Mesenchymal stem cell (in vitro differentiated cells and primary cell): Measurements from ENCODE around the gene OOSP3.
"Not testable (repeated sequence)": the region's sequence is repeated elsewhere in the genome, so short reads cannot be mapped to it uniquely, and the experiment has no call there.

ENCODE experiments used
- DNase-seq: peaks from one replicate; pipeline ENCODE4 v3.0.0-alpha.2; 2013
- H2AFZ ChIP-seq: one replicate; pipeline ENCODE4 v1.6.1; 2013; ENCODE audit warnings: low read depth, mild to moderate bottlenecking, control low read depth, inconsistent platforms, low read length, moderate library complexity
- H2AK5ac ChIP-seq: 2 replicates; pipeline ENCODE4 v1.6.1; 2013; ENCODE audit warnings: low read length, moderate library complexity, mild to moderate bottlenecking, inconsistent platforms; ENCODE audit not compliant: severe bottlenecking
- H2BK120ac ChIP-seq: one replicate; pipeline ENCODE4 v1.6.1; 2013; ENCODE audit warnings: low read depth, mild to moderate bottlenecking, inconsistent platforms, low read length, moderate library complexity
- H2BK12ac ChIP-seq, 2 experiments: one replicate each; pipeline ENCODE4 v1.6.1; 2013; ENCODE audit warnings: inconsistent platforms in 2 of 2, low read length in 2 of 2, mild to moderate bottlenecking in 2 of 2, moderate library complexity in 2 of 2, control low read depth in 1 of 2
- H2BK15ac ChIP-seq: one replicate; pipeline ENCODE4 v1.6.1; 2013; ENCODE audit warnings: mild to moderate bottlenecking, low read depth, inconsistent platforms; ENCODE audit not compliant: poor library complexity, severe bottlenecking
- H2BK5ac ChIP-seq: 2 replicates; pipeline ENCODE4 v1.6.1; 2013; ENCODE audit warnings: low read depth, mild to moderate bottlenecking, low read length, control low read depth, inconsistent platforms; ENCODE audit not compliant: poor library complexity, severe bottlenecking
- H3K14ac ChIP-seq, 2 experiments: one replicate each; pipeline ENCODE4 v1.6.1; 2013; ENCODE audit warnings: inconsistent platforms in 2 of 2, low read length in 2 of 2, control low read depth in 1 of 2, mild to moderate bottlenecking in 1 of 2, moderate library complexity in 1 of 2
- H3K18ac ChIP-seq, 2 experiments: one replicate each; pipeline ENCODE4 v1.6.1; 2013; ENCODE audit warnings: inconsistent platforms in 2 of 2, low read length in 2 of 2, control low read depth in 1 of 2, low read depth in 1 of 2, mild to moderate bottlenecking in 1 of 2
- H3K23ac ChIP-seq, 2 experiments: one replicate each; pipeline ENCODE4 v1.6.1; 2013; ENCODE audit warnings: inconsistent platforms in 2 of 2, low read length in 2 of 2, mild to moderate bottlenecking in 2 of 2, moderate library complexity in 2 of 2, control low read depth in 1 of 2
- H3K27ac ChIP-seq: 2 replicates; pipeline ENCODE4 v1.5.1; 2013; ENCODE audit warnings: mild to moderate bottlenecking, moderate library complexity, low read length, control low read depth, inconsistent platforms; ENCODE audit not compliant: poor library complexity, severe bottlenecking
- H3K27me3 ChIP-seq, 2 experiments: 2 replicates each; pipeline versions ENCODE4 v1.6.1 to v1.7.0; 2013; ENCODE audit warnings: low read length in 2 of 2, mild to moderate bottlenecking in 2 of 2, moderate library complexity in 2 of 2, control low read depth in 1 of 2, inconsistent platforms in 1 of 2; ENCODE audit not compliant: control insufficient read depth in 1 of 2, insufficient read depth in 1 of 2
- H3K36me3 ChIP-seq, 2 experiments: 2 replicates each; pipeline versions ENCODE4 v1.6.1 to v1.7.0; 2013; ENCODE audit warnings: low read length in 2 of 2, control low read depth in 1 of 2, inconsistent platforms in 1 of 2, low read depth in 1 of 2, mild to moderate bottlenecking in 1 of 2; ENCODE audit not compliant: insufficient read depth in 2 of 2, control insufficient read depth in 1 of 2
- H3K4ac ChIP-seq, 2 experiments: one replicate each; pipeline ENCODE4 v1.6.1; 2013; ENCODE audit warnings: inconsistent platforms in 2 of 2, low read length in 2 of 2, mild to moderate bottlenecking in 2 of 2, moderate library complexity in 2 of 2, control low read depth in 1 of 2, low read depth in 1 of 2
- H3K4me1 ChIP-seq: 2 replicates; pipeline ENCODE4 v1.6.1; 2013; ENCODE audit warnings: low read depth, low read length, control low read depth; ENCODE audit not compliant: control insufficient read depth, insufficient read depth
- H3K4me2 ChIP-seq: 2 replicates; pipeline ENCODE4 v1.6.1; 2013; ENCODE audit warnings: low read length, mild to moderate bottlenecking, inconsistent platforms; ENCODE audit not compliant: poor library complexity, severe bottlenecking
- H3K4me3 ChIP-seq, 2 experiments: 2 replicates each; pipeline versions ENCODE4 v1.5.1 to v1.7.0; 2013; ENCODE audit warnings: low read length in 2 of 2, mild to moderate bottlenecking in 2 of 2, control low read depth in 1 of 2, low read depth in 1 of 2; ENCODE audit not compliant: insufficient read depth in 1 of 2
- H3K79me1 ChIP-seq: replicated peaks from 2 replicates; pipeline ENCODE4 v1.6.1; 2013; ENCODE audit warnings: mild to moderate bottlenecking, control low read depth, low read length, inconsistent platforms; ENCODE audit not compliant: poor library complexity, severe bottlenecking
- H3K9ac ChIP-seq: 2 replicates; pipeline ENCODE4 v1.7.0; 2013; ENCODE audit warnings: mild to moderate bottlenecking, low read length, moderate library complexity
- H3K9me3 ChIP-seq: 2 replicates; pipeline ENCODE4 v1.7.0; 2013; ENCODE audit warnings: mild to moderate bottlenecking, low read length; ENCODE audit not compliant: control insufficient read depth
- H4K8ac ChIP-seq: one replicate; pipeline ENCODE4 v1.6.1; 2013; ENCODE audit warnings: inconsistent platforms, mild to moderate bottlenecking, low read length, moderate library complexity
- H4K91ac ChIP-seq: one replicate; pipeline ENCODE4 v1.6.1; 2013; ENCODE audit warnings: mild to moderate bottlenecking, low read length, inconsistent platforms
- WGBS: methylation state at CpG from one replicate; pipeline ENCODE4 v1.1.7; 2013; ENCODE audit warnings: mixed read lengths; 5-methylcytosine and 5-hydroxymethylcytosine counted together

OOSP3 gene

GRCh38 chr11:59851416-59851815, 27.2 kb upstream of the OOSP3 start:
- H3K36me3 ChIP-seq, result not testable (repeated sequence)

DNA sequence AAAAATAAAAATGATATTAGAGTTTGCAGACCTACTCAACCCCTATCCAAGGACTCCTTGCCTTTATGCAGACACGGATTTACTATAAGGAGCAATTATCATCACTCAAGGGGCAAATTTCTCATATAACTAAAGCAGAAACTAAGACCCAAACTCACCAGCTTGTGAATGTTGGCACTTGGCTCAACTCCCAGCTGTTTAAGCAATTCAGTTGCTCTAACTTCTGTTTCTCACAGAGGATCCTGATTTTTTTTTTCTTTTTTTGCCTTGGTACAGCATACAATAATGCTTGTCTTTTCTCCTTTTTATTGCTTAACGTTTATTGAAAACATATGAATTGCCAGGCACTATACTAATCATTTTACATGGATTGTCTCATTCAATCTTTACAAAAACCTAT, 23.7 kb upstream of the OOSP3 start:
- Histone ChIP-seq H3K79me1 (no peaks in the 10 kb centered on the region), H2BK12ac (no peak overlapping the region), H3K18ac (no peak overlapping the region), H2AK5ac (no peak overlapping the region), H3K9me3 (no peaks in the 10 kb centered on the region), H3K4me1 (no peaks in the 10 kb centered on the region), H4K91ac (no peak overlapping the region), H3K4me3 (no peak overlapping the region), H2BK5ac (no peak overlapping the region), H3K4ac (no peak overlapping the region), H3K27ac (no peak overlapping the region), H2BK15ac (no peak overlapping the region), H3K14ac (no peak overlapping the region), H3K9ac (no peak overlapping the region), H3K27me3 (no peaks in the 10 kb centered on the region), H3K4me2 (no peak overlapping the region), H3K36me3 (no peaks in the 10 kb centered on the region), H2AFZ (no peak overlapping the region), H2BK120ac (no peak overlapping the region), H3K23ac (no peak overlapping the region), H4K8ac (no peak overlapping the region)
- WGBS, result 67% methylated on average over 1 of the region's 2 CpGs
- no peak for DNase-seq

More at GRCh38 chr11:59851416-59851815, 27.2 kb upstream of the OOSP3 start:
- H2AK5ac ChIP-seq, H4K91ac ChIP-seq, H4K8ac ChIP-seq, H2BK12ac ChIP-seq, H3K9ac ChIP-seq, H2AFZ ChIP-seq, H2BK5ac ChIP-seq, H3K27me3 ChIP-seq, DNase-seq, H3K27ac ChIP-seq, H2BK120ac ChIP-seq, H3K4ac ChIP-seq, H3K18ac ChIP-seq, H3K23ac ChIP-seq, H3K14ac ChIP-seq, H3K79me1 ChIP-seq, H3K9me3 ChIP-seq, H2BK15ac ChIP-seq, H3K4me2 ChIP-seq, H3K4me1 ChIP-seq, H3K4me3 ChIP-seq: not testable (repeated sequence)
- WGBS, result 90% methylated on average over 5 of the region's 5 CpGs

DNA sequence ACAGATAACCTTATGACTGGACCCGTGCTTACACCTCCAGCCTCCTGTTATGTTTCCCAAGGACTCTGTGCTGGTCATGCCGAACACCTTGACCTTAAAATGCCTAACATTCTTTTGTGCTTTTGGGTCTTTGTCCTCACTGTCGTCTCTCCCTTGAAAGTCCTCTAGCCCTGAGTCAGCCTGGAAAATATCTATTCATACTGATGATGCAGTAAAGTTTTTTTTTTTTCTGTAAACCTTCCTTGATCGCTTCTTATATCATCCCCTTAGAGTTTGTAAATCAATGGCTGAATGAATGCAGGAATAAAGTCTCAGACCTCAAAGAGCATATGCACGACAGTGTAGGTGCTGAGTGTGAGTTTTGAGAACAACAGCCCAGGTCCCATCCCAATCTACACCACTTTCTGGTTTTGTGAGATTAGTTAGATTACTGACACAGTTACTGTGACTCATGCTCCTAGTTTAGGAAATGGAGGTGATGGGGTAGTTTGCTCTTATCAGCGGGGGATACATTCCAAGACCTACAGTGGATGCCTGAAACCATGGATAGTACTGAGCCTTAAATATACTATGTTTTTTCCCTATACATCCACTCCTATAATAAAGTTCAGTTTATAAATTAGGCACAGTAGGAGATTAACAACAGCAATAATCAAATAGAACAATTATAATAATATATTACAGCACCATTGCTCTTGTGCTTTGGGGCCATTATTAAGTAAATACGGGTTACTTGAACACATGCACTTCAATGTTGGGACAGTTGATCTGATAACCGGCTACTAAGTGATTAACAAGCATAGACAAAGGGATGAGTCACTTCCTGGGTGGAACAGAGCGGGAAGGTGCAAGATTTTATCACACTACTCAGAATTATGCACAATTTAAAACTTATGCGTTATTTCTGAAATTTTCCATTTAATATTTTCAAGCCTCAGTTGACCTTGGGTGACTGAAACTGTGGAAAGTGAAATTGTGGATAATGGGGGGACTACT, 20.8 kb upstream of the OOSP3 start:
- Histone ChIP-seq H2BK12ac (no peak overlapping the region), H2AFZ (no peak overlapping the region), H3K9ac (no peak overlapping the region), H4K8ac (no peak overlapping the region), H2BK15ac (no peak overlapping the region), H3K4me1 (no peaks in the 10 kb centered on the region), H3K36me3 (no peaks in the 10 kb centered on the region), H3K14ac (no peak overlapping the region), H2BK120ac (no peak overlapping the region), H3K4ac (no peak overlapping the region), H3K4me2 (no peak overlapping the region), H2AK5ac (no peak overlapping the region), H3K4me3 (no peak overlapping the region), H2BK5ac (no peak overlapping the region), H3K27ac (no peak overlapping the region), H3K79me1 (no peaks in the 10 kb centered on the region), H3K9me3 (no peaks in the 10 kb centered on the region), H3K23ac (no peak overlapping the region), H4K91ac (no peak overlapping the region), H3K27me3 (no peaks in the 10 kb centered on the region), H3K18ac (no peak overlapping the region)
- DNase-seq, result peak; percentile 9
- 63% methylated on average over 5 of the region's 10 CpGs for WGBS

DNA sequence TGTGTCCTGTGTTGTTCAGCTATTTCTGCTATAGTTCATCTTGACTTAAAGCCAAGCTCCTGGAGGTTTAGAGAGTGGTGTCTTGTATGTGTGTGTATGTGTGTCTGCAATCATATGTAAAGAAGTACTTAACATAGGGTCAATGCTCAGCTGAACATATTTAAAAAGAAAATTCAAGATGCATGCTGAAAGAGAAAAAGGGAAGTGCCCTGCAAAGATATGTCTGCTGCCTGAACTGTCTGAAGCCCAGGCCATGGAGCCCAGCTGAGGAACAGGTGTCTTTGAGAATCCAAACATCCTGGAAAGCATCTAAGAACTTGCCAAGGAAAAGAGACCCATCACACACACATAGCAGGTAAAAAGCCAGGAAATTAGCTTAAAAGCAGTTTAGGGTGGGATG, 18.9 kb upstream of the OOSP3 start:
- Histone ChIP-seq H3K79me1 (no peaks in the 10 kb centered on the region), H4K91ac (no peak overlapping the region), H2BK120ac (no peak overlapping the region), H2BK5ac (no peak overlapping the region), H2BK12ac (no peak overlapping the region), H3K9ac (no peak overlapping the region), H2BK15ac (no peak overlapping the region), H3K9me3 (no peaks in the 10 kb centered on the region), H3K4me2 (no peak overlapping the region), H3K4ac (no peak overlapping the region), H3K27ac (no peak overlapping the region), H3K27me3 (no peaks in the 10 kb centered on the region), H3K4me1 (no peaks in the 10 kb centered on the region), H4K8ac (no peak overlapping the region), H3K36me3 (no peaks in the 10 kb centered on the region), H2AK5ac (no peak overlapping the region), H3K14ac (no peak overlapping the region), H3K4me3 (no peak overlapping the region), H3K18ac (no peak overlapping the region), H2AFZ (no peak overlapping the region), H3K23ac (no peak overlapping the region)
- no peak for DNase-seq
